ENCODE data around the gene DYNLL1.

- TF ChIP-seq POLR2AphosphoS5 (IDR thresholded peaks at IDR 0.05; ENCODE audit: low read depth): no peak
- TF ChIP-seq CTCF (conservative IDR thresholded peaks at IDR 0.05; ENCODE audit: low read depth in 2 of 2): no peak
- TF ChIP-seq, protein P1, sequence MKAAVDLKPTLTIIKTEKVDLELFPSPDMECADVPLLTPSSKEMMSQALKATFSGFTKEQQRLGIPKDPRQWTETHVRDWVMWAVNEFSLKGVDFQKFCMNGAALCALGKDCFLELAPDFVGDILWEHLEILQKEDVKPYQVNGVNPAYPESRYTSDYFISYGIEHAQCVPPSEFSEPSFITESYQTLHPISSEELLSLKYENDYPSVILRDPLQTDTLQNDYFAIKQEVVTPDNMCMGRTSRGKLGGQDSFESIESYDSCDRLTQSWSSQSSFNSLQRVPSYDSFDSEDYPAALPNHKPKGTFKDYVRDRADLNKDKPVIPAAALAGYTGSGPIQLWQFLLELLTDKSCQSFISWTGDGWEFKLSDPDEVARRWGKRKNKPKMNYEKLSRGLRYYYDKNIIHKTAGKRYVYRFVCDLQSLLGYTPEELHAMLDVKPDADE (IDR thresholded peaks at IDR 0.05): no peak
- TF ChIP-seq EZH2 (IDR thresholded peaks at IDR 0.05; ENCODE audit: low read depth, unreplicated experiment): no peak
- TF ChIP-seq ZNF114 (CRISPR knock-in tag; IDR thresholded peaks at IDR 0.05): no peak
- no peak for TF ChIP-seq REST (IDR thresholded peaks at IDR 0.05; ENCODE audit: unreplicated experiment)
- no peak for TF ChIP-seq ZNF331 (CRISPR knock-in tag; IDR thresholded peaks at IDR 0.05; ENCODE audit: low read depth)
- no peak for TF ChIP-seq CREB1 (CRISPR knock-in tag; IDR thresholded peaks at IDR 0.05; ENCODE audit: low read depth)
- no peak for TF ChIP-seq EZH2phosphoT487 (IDR thresholded peaks at IDR 0.05; ENCODE audit: unreplicated experiment)
Measured at GRCh38 chr12:120532701-120533238, 36.9 kb downstream of the DYNLL1 start.

Data from GM23338 (cell line).